Hematopoietic multipotent progenitor cell treated with erythropoietin and hydrocortisone succinate and interleukin-3 and kit ligand, for 4 days (in vitro differentiated cells): ENCODE measurements around the gene ACOT6.

Experiments used
- DNase-seq: peaks from one replicate; pipeline ENCODE4 v3.0.0-alpha.2; 2015

Gene ACOT6

DNA sequence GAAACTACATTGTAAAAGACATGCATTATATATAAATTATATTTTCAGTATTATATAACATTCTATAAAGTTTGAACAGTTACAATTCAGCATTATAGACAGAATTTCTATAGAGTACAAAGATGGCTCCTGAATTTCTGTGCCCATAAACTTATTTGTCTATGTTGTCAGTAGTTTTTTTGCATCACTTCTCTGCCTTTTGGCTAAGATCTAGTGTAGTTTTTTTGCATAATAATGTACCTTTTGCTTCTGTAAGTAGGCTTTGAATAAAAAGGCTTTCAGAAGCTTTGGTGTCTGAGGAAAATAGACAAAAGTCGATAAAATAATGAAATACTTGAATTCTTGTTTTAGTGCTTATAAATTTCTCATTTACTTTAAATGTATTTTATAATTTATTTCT lies 43.5 kb downstream of the ACOT6 start:
- DNase-seq: no peak

DNA sequence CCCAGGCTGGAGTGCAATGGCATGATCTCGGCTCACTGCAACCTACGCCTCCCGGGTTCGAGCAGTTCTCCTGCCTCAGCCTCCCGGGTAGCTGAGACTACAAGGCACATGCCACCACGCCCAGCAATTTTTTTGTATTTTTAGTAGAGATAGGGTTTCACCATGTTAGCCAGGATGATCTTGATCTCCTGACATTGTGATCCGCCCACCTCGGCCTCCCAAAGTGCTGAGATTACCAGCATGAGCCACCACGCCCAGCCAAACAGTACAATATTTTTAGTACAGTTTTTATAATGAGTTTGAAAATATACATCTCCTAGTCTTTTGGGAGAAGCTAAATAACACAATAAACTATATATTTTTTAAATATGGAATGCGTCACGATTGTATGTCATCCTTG lies 46.9 kb downstream of the ACOT6 start:
- peak; percentile 21 for DNase-seq

DNA sequence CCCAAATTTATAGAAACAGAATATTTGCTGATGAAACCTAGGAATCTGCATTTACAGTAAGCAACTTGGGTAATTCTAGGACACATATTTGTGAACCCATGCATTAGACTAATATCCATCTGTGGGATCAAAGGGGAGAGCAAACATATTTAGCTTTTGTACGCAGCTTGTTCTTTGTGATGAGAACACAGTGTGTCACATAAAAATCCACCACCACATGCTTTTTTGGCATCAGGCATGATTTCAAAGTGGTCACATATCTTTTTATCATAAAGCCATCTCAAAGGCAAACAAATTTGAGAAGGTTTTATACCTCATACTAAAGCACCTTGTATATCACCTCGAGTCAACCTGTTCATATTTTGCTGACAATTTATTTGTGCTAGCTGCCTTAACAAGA lies 48.2 kb downstream of the ACOT6 start:
- no peak for DNase-seq

DNA sequence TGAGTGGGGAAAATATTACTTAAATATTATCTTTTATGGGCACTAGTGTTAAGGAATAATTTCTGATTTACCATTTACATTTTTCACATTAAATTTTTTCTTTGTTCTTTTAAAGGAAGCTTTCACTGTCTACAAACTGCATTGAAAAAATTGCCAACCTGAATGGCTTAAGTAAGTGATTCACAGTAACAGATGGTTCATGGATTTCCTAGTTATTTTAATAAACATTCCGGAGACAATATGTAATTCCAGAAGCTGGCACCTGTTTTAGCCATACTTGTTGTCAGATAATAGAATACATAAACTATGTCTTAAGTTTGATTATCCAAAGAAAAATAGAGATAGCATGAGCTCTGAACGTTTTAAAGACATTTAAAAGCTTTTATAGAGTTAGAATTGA lies 49.6 kb downstream of the ACOT6 start:
- DNase-seq: no peak

DNA sequence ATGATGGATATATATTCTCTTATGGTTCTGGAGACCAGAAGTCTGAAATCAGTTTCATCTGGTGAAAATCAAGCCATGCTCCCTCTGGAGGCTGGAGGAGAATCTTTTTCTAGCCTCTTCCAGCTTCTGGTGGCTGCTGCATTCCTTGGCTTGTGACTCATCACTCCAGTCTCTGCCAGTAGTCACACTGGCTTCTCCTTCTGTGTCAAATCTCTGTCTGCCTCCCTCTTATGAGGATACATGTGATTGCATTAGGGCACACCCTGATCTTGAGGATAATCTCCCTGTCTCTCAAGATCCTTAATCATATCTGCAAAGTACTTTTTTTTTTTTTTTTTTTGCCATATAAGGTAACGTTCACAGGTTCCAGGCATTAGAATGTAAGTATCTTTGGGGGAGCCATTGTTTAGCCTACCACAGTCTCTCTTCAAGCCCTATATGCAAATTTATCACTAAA lies 50.2 kb downstream of the ACOT6 start:
- DNase-seq: peak; percentile 50

DNA sequence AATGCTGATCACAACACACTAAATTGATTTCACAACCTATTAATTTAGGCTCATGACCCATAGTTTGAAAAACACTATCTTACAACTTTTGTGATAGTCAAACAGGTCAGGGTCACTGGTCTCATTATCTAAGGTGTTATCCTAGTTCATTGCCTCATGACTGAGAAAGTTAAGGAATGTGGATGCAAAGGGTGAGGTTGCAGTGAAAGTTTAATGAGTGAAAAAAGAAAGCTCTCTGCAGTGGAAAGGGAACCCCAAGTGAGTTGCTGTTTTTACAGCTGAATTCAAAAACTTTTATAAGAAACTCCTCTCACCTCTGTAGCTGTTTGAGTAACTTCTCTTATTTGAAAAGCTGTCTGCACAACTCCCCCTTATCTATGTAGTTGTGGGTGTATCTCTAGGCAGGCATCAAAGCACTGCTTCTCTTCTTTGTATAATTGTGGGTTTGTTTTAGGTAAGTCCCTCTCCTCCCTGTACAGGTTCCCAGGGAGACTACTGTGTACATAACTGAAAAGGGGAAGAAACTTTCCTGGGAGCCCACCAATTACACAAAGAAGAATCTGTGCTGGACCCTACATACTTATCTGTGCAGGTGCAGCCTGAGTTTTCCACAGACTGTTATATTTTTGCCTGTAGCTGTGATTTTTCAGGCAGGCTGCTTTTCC lies 51.4 kb downstream of the ACOT6 start:
- DNase-seq: peak; percentile 30

DNA sequence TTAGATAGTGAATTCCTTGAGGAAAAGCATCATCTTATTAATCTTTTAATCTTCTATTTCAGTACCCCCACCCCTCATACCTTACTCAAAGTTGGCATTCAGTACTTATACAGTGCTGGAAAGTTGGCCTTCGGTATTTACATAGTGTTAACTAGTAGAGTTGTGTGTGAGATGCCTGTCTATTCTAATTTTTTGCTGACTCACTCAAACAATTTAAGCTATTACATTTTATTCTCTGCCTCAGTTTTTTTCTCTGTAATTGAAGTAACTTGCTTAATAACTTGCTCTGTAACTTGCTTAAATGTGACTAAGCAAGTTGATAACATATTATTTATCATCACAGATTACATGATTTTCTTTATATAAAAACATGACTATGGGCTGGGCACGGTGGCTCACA lies 52.8 kb downstream of the ACOT6 start:
- peak; percentile 6 for DNase-seq

DNA sequence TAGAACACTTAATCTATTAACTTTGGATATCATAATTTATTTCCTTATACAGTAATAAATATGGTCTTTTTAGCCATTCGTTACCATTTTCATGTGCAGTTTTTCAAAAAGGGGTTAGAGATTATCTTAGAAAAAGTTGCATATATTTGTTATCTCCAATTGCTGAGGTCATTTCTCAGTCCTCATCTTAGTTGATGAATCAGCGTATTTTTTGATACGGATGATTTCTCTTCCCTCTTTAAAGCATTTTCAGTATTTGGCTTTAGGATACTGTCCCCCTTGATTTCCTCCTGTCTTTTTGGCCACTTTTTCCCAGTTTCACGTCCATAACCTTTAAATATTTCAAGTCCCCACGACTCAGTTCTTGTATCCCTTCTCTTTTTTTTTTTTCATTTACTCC lies 54.3 kb downstream of the ACOT6 start:
- DNase-seq: peak; percentile 8

DNA sequence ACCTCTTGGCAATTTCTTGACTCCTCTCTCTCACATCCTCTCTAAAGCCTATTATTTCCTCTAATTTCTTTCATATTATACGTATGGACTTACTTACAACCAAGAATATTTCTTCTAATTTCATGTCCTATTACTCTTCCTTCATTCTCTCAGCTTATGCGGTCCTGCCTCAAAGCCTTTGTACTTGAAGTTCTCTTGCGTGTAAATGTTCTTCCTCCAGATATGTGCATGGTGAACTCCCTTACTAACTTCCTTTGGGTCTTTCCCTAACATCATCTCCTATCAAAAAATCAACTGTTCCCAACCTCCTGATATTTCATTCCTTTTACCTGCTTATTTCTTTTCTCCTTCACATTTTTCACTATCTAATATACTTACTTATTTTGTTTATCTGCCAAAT lies 55.5 kb downstream of the ACOT6 start:
- no peak for DNase-seq
